ENCODE data around the gene DMXL2.

- TF ChIP-seq CTCF (IDR thresholded peaks at IDR 0.05; ENCODE audit: poor library complexity) (no peak), EZH2 (IDR thresholded peaks at IDR 0.05; ENCODE audit: borderline replicate concordance) (no peak)
Measured at GRCh38 chr15:51619331-51620035, 3.1 kb downstream of the DMXL2 start.

All from hepatocyte (in vitro differentiated cells).